ENCODE data around the gene CDC16.

- TF ChIP-seq ZNF274 (IDR thresholded peaks at IDR 0.05; ENCODE audit: low read depth, low read length) (no peak), YY1 (IDR thresholded peaks at IDR 0.05; ENCODE audit: insufficient read depth, insufficient read length) (no peak), SUZ12 (IDR thresholded peaks at IDR 0.05; ENCODE audit: extremely low read depth, insufficient read depth, insufficient read length) (no peak)
Measured at GRCh38 chr13:114219392-114219791, 15.3 kb upstream of the CDC16 start.

All from NT2/D1 (cell line).